Bronchial epithelial cell (primary cell): ENCODE measurements around the gene DVL2. TPM values are rescaled to one million over a fixed set of nuclear protein-coding genes. Genes with fewer than 3 reads are reported as not detected.

Source experiments
- DNase-seq: peaks from one replicate; pipeline ENCODE4 v3.0.0-alpha.2; 2010; ENCODE audit warnings: low read depth
- FAIRE-seq: peaks from 2 replicates; lab custom pipeline; 2011; peaks lifted over from hg19 to GRCh38; lab: Jason Lieb, UNC
- H3K27me3 ChIP-seq: 2 replicates; pipeline ENCODE4 v1.5.1; 2011; ENCODE audit warnings: low read length; ENCODE audit not compliant: control insufficient read depth, insufficient read depth
- H3K36me3 ChIP-seq: 2 replicates; pipeline ENCODE4 v1.5.1; 2011; ENCODE audit warnings: low read length; ENCODE audit not compliant: control insufficient read depth, insufficient read depth
- H3K4me3 ChIP-seq: 2 replicates; pipeline ENCODE4 v1.5.1; 2011; ENCODE audit warnings: mild to moderate bottlenecking, low read depth, low read length, control low read depth
- CTCF ChIP-seq: IDR thresholded peaks from 2 replicates; pipeline ENCODE4 v1.5.1; 2011; ENCODE audit warnings: mild to moderate bottlenecking, moderate library complexity, low read length, control low read depth, inconsistent platforms; ENCODE audit not compliant: insufficient read depth, severe bottlenecking
- total RNA-seq: library from RNA; depleted of rRNA; stranded (reverse); fragments of >200 nt; gene quantifications from 2 replicates; pipeline ENCODE4 v1.2.1, GENCODE V29; 2014

DVL2 gene
- total RNA-seq, 1 donor from 2014 or later: 52.1 TPM

- TF ChIP-seq CTCF: no peak
- DNase-seq: peak; percentile 29
- H3K4me3 ChIP-seq: peak overlapping the region; percentile 33
- FAIRE-seq: no peak
- no peaks in the 10 kb centered on the region for H3K36me3 ChIP-seq
- peaks cover 4% of the 10 kb centered on the region for H3K27me3 ChIP-seq
Measured at GRCh38 chr17:7177954-7178477, 56.3 kb downstream of the DVL2 start.

- DNase-seq (peak; percentile 41), FAIRE-seq (no peak)
- peak; percentile 95 for TF ChIP-seq CTCF
- H3K36me3 ChIP-seq: no peaks in the 10 kb centered on the region
- peak overlapping the region; percentile 33 for H3K4me3 ChIP-seq
- peaks cover 4% of the 10 kb centered on the region for H3K27me3 ChIP-seq
Measured at GRCh38 chr17:7177191-7177953, 56.9 kb downstream of the DVL2 start.

- no peak overlapping the region for H3K4me3 ChIP-seq
- no peak for TF ChIP-seq CTCF
- FAIRE-seq (no peak), DNase-seq (no peak)
- H3K27me3 ChIP-seq: peaks cover 4% of the 10 kb centered on the region
- H3K36me3 ChIP-seq: no peaks in the 10 kb centered on the region
Measured at GRCh38 chr17:7176841-7177190, 57.5 kb downstream of the DVL2 start.

GRCh38 chr17:7176107-7176840 is 58.0 kb downstream of the DVL2 start:
- no peak for DNase-seq
- H3K36me3 ChIP-seq: no peaks in the 10 kb centered on the region
- peak; percentile 64 for FAIRE-seq
- no peak overlapping the region for H3K4me3 ChIP-seq
- peaks cover 4% of the 10 kb centered on the region for H3K27me3 ChIP-seq
- TF ChIP-seq CTCF: no peak

Other genes with a start within 250 kb of the DVL2 start
- 0.26 and 1.2 TPM in 2 replicates for gene ALOX12, start 238.5 kb downstream of the DVL2 start, total RNA-seq
- gene RNASEK, start 221.9 kb downstream of the DVL2 start, total RNA-seq: 5.3 and 25.5 TPM in 2 replicates
- not detected in 2 replicates for gene BCL6B, start 211.5 kb downstream of the DVL2 start, total RNA-seq
- gene SLC16A13, start 198.5 kb downstream of the DVL2 start, total RNA-seq: 0.26 and 1.2 TPM in 2 replicates
- 0.38 TPM in 1 of 2 replicates, not detected in the other for gene SLC16A11, start 190.4 kb downstream of the DVL2 start, total RNA-seq
- not detected in 2 replicates for gene CLEC10A, start 154.3 kb downstream of the DVL2 start, total RNA-seq
- gene ASGR2, start 119.7 kb downstream of the DVL2 start, total RNA-seq: not detected in 2 replicates
- gene ASGR1, start 55.1 kb downstream of the DVL2 start, total RNA-seq: under 0.01 and 0.38 TPM in 2 replicates
- gene DLG4, start 14.7 kb downstream of the DVL2 start, total RNA-seq: 1.8 and 1.9 TPM in 2 replicates
- 216 and 277 TPM in 2 replicates for gene ACADVL, start 14.6 kb downstream of the DVL2 start, total RNA-seq
- gene PHF23, start 4.9 kb upstream of the DVL2 start, total RNA-seq: 27.4 and 34.9 TPM in 2 replicates
- 50.8 and 64.3 TPM in 2 replicates for gene GABARAP, start 7.9 kb upstream of the DVL2 start, total RNA-seq
- 17.6 and 25.3 TPM in 2 replicates for gene CTDNEP1, start 17.2 kb upstream of the DVL2 start, total RNA-seq
- 16.5 and 20.0 TPM in 2 replicates for gene ELP5, start 17.7 kb upstream of the DVL2 start, total RNA-seq
- gene CLDN7, start 28.0 kb upstream of the DVL2 start, total RNA-seq: 546 and 850 TPM in 2 replicates
- under 0.01 and 0.13 TPM in 2 replicates for gene SLC2A4, start 47.2 kb upstream of the DVL2 start, total RNA-seq
- 0.26 and 1.0 TPM in 2 replicates for gene YBX2, start 60.1 kb upstream of the DVL2 start, total RNA-seq
- gene EIF5A, start 73.1 kb upstream of the DVL2 start, total RNA-seq: 653 and 709 TPM in 2 replicates
- 22.4 and 35.7 TPM in 2 replicates for gene GPS2, start 80.8 kb upstream of the DVL2 start, total RNA-seq
- gene NEURL4, start 94.8 kb upstream of the DVL2 start, total RNA-seq: 14.7 and 17.7 TPM in 2 replicates
- gene ACAP1, start 102.0 kb upstream of the DVL2 start, total RNA-seq: 0.26 and 4.2 TPM in 2 replicates
- 24.2 and 26.6 TPM in 2 replicates for gene KCTD11, start 117.6 kb upstream of the DVL2 start, total RNA-seq
- not detected in 2 replicates for gene TMEM95, start 120.6 kb upstream of the DVL2 start, total RNA-seq
- 7.4 and 11.8 TPM in 2 replicates for gene TNK1, start 146.6 kb upstream of the DVL2 start, total RNA-seq
- gene PLSCR3, start 160.0 kb upstream of the DVL2 start, total RNA-seq: 9.0 and 13.2 TPM in 2 replicates
- 40.3 and 67.7 TPM in 2 replicates for gene TMEM256, start 169.6 kb upstream of the DVL2 start, total RNA-seq
- gene NLGN2, start 173.3 kb upstream of the DVL2 start, total RNA-seq: 0.79 and 1.2 TPM in 2 replicates
- 0.13 TPM in 1 of 2 replicates, not detected in the other for gene SPEM1, start 185.8 kb upstream of the DVL2 start, total RNA-seq
- gene SPEM2, start 191.1 kb upstream of the DVL2 start, total RNA-seq: not detected in 2 replicates
- gene SPEM3, start 194.3 kb upstream of the DVL2 start, total RNA-seq: not detected in 2 replicates
- 7.3 and 12.6 TPM in 2 replicates for gene TMEM102, start 200.9 kb upstream of the DVL2 start, total RNA-seq
- 12.4 and 28.3 TPM in 2 replicates for gene FGF11, start 205.0 kb upstream of the DVL2 start, total RNA-seq
- 9.7 and 16.8 TPM in 2 replicates for gene CHRNB1, start 210.5 kb upstream of the DVL2 start, total RNA-seq
- gene ZBTB4, start 245.1 kb upstream of the DVL2 start, total RNA-seq: 8.7 and 9.2 TPM in 2 replicates
- not detected in 2 replicates for gene SLC35G6, start 246.9 kb upstream of the DVL2 start, total RNA-seq
- 38.4 and 79.6 TPM in 2 replicates for gene POLR2A, start 249.8 kb upstream of the DVL2 start, total RNA-seq